GM18508 (cell line): ENCODE results near the gene RHOBTB1.
"Not testable (repeated sequence)": the region's sequence is repeated elsewhere in the genome, so short reads cannot be mapped to it uniquely, and the experiment has no call there.

Experiments
- ATAC-seq: cut with Tn5 transposase; IDR thresholded peaks from one replicate; pipeline ENCODE4 v1.9.1; 2021; ENCODE audit warnings: moderate number of reproducible peaks; ENCODE audit not compliant: insufficient read depth, unreplicated experiment

RHOBTB1 gene

GRCh38 chr10:60944058-60944909, at the start of gene RHOBTB1:
RHOBTB1 (minus strand) TSS chr10:60944185; CDS start chr10:60911542, 32,643 bp downstream.
- ATAC-seq: no peak

- ATAC-seq: no peak
These were observed 48.7 kb upstream of the RHOBTB1 start for GRCh38 chr10:60992636-60993035.

- no peak for ATAC-seq
These were observed 46.7 kb upstream of the RHOBTB1 start for GRCh38 chr10:60990663-60991062.

- ATAC-seq: no peak
These were observed 45.5 kb upstream of the RHOBTB1 start for GRCh38 chr10:60989400-60989876.

GRCh38 chr10:60986791-60987190, 42.8 kb upstream of the RHOBTB1 start:
- ATAC-seq: no peak

- no peak for ATAC-seq
These were observed 42.0 kb upstream of the RHOBTB1 start for GRCh38 chr10:60985951-60986350.

- ATAC-seq: no peak
These were observed 37.0 kb upstream of the RHOBTB1 start for GRCh38 chr10:60980997-60981396.

GRCh38 chr10:60979667-60980104, 35.7 kb upstream of the RHOBTB1 start:
- no peak for ATAC-seq

GRCh38 chr10:60978287-60979115, 34.5 kb upstream of the RHOBTB1 start:
- ATAC-seq: no peak

- no peak for ATAC-seq
These were observed 33.5 kb upstream of the RHOBTB1 start for GRCh38 chr10:60977161-60978122.

- no peak for ATAC-seq
These were observed 32.7 kb upstream of the RHOBTB1 start for GRCh38 chr10:60976687-60977086.

GRCh38 chr10:60975716-60976115, 31.7 kb upstream of the RHOBTB1 start:
- no peak for ATAC-seq

GRCh38 chr10:60974463-60975149, 30.6 kb upstream of the RHOBTB1 start:
- ATAC-seq: no peak

- no peak for ATAC-seq
These were observed 29.1 kb upstream of the RHOBTB1 start for GRCh38 chr10:60973086-60973485.

- ATAC-seq: not testable (repeated sequence)
These were observed 28.2 kb upstream of the RHOBTB1 start for GRCh38 chr10:60972181-60972580.

- ATAC-seq: no peak
These were observed 26.5 kb upstream of the RHOBTB1 start for GRCh38 chr10:60970526-60970925.

GRCh38 chr10:60968504-60968903, 24.5 kb upstream of the RHOBTB1 start:
- no peak for ATAC-seq

GRCh38 chr10:60967854-60968484, 24.0 kb upstream of the RHOBTB1 start:
- ATAC-seq: no peak

- ATAC-seq: no peak
These were observed 23.3 kb upstream of the RHOBTB1 start for GRCh38 chr10:60967260-60967659.
